ENCODE measurements around the gene MTIF3. TPM values are rescaled to one million over a fixed set of nuclear protein-coding genes. Genes with fewer than 3 reads are reported as not detected.

MTIF3 gene
- total RNA-seq, 1 donor from 2014 or later = 29.6 TPM

DNA sequence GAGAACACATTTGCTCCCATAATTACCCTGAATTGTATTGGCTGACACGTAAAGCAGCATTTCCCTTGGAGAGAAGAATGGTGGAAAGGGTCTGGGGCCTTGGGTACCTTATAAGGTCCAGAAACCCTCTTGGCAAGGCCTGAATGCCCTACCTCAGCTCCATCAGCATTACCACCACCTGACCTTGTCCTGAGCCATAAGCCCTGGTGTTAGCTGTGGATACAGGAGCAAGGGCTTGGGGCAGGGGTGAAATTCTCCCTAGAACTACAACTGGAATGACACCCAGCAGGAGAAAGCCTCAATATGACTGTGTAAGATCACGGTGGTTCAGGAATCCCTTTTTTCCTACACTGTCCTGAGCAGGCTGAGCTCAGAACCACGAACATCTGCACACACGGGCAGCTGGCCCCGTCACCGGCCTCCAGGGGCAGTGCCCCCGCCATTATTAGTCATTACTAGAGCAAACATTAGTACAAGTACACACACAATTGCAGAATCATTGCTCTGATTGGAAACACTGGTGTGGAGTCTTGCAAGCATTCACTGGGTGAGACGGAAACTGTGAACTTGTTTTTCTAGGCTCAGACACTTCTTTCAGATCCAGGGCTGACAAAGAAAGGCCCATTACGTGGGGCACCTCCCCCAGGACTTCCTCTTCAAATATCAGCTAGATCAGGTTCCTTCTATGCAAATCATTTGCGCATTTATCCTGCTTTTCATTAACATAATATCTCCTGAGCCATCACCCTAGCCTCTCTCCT is 26.8 kb upstream of the MTIF3 start:
- Histone ChIP-seq H4K20me1 (ENCODE audit: insufficient read depth, low read length) (no peaks in the 10 kb centered on the region), H3K9ac (ENCODE audit: low read length) (no peak overlapping the region), H2AFZ (ENCODE audit: low read depth, low read length) (no peak overlapping the region), H3K27ac (ENCODE audit: low read depth, low read length) (no peak overlapping the region), H3K9me3 (ENCODE audit: insufficient read depth, low read depth, low read length) (peaks cover 4% of the 10 kb centered on the region), H3K79me2 (ENCODE audit: insufficient read depth, low read length) (no peaks in the 10 kb centered on the region), H3K4me2 (ENCODE audit: low read length) (no peak overlapping the region), H3K4me3 (ENCODE audit: insufficient read depth, low read depth, low read length) (no peak overlapping the region), H3K4me1 (ENCODE audit: insufficient read depth, low read length) (no peaks in the 10 kb centered on the region), H3K27me3 (ENCODE audit: insufficient read depth, low read length) (no peaks in the 10 kb centered on the region), H3K36me3 (ENCODE audit: insufficient read depth, low read length) (no peaks in the 10 kb centered on the region)
- no peak for DNase-seq (ENCODE audit: low read depth)
- Mint-ChIP-seq H3K27ac (ENCODE audit: unreplicated experiment) (no peak overlapping the region), H3K9me3 (ENCODE audit: unreplicated experiment) (no peaks in the 10 kb centered on the region), H3K4me3 (ENCODE audit: unreplicated experiment) (no peak overlapping the region), H3K36me3 (ENCODE audit: low read depth, unreplicated experiment) (no peaks in the 10 kb centered on the region), H3K4me1 (ENCODE audit: low read depth, unreplicated experiment) (peaks cover 8% of the 10 kb centered on the region), H3K27me3 (ENCODE audit: low read depth, unreplicated experiment) (peaks cover 13% of the 10 kb centered on the region)
- no peak for FAIRE-seq
- TF ChIP-seq, protein P1, sequence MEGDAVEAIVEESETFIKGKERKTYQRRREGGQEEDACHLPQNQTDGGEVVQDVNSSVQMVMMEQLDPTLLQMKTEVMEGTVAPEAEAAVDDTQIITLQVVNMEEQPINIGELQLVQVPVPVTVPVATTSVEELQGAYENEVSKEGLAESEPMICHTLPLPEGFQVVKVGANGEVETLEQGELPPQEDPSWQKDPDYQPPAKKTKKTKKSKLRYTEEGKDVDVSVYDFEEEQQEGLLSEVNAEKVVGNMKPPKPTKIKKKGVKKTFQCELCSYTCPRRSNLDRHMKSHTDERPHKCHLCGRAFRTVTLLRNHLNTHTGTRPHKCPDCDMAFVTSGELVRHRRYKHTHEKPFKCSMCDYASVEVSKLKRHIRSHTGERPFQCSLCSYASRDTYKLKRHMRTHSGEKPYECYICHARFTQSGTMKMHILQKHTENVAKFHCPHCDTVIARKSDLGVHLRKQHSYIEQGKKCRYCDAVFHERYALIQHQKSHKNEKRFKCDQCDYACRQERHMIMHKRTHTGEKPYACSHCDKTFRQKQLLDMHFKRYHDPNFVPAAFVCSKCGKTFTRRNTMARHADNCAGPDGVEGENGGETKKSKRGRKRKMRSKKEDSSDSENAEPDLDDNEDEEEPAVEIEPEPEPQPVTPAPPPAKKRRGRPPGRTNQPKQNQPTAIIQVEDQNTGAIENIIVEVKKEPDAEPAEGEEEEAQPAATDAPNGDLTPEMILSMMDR (IDR thresholded peaks at IDR 0.05; ENCODE audit: insufficient read depth, low read depth, low read length) = no peak
- no peak for TF ChIP-seq EZH2 (IDR thresholded peaks at IDR 0.05; ENCODE audit: insufficient read depth, low read length)

DNA sequence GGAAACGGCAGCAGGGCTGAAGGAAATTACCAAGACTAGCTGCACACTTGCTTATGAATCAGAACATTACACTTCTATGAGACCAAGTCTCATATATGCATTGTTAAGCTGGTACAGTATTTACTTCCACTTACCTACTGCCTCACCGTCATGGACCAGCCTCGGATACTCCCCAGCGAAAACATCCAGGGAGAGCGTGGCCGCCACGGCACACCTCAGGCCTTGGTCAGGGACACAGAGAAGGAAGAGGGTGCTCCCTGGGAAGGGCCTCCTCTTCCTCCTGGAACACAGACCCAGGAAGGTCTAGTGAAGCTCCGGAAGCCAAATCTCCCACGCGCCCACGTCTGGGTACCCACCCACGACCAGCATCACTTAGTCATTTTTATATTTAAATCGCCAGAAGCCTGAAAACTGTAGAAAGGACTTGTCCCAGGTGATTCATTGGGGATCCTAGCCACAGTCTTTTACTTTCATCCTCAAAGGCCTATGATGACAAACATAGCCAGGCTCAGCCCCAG is 24.4 kb upstream of the MTIF3 start:
- Mint-ChIP-seq H3K27me3 (ENCODE audit: low read depth, unreplicated experiment) (peaks cover 9% of the 10 kb centered on the region), H3K9me3 (ENCODE audit: unreplicated experiment) (no peaks in the 10 kb centered on the region), H3K27ac (ENCODE audit: unreplicated experiment) (no peak overlapping the region), H3K4me1 (ENCODE audit: low read depth, unreplicated experiment) (peaks cover 8% of the 10 kb centered on the region), H3K4me3 (ENCODE audit: unreplicated experiment) (no peak overlapping the region), H3K36me3 (ENCODE audit: low read depth, unreplicated experiment) (no peaks in the 10 kb centered on the region)
- DNase-seq (ENCODE audit: low read depth) (no peak), FAIRE-seq (no peak)
- H3K9ac ChIP-seq (ENCODE audit: low read length) = no peak overlapping the region
- H2AFZ ChIP-seq (ENCODE audit: low read depth, low read length) = no peak overlapping the region
- no peaks in the 10 kb centered on the region for H3K9me3 ChIP-seq (ENCODE audit: insufficient read depth, low read depth, low read length)
- H3K4me3 ChIP-seq (ENCODE audit: insufficient read depth, low read depth, low read length) = no peak overlapping the region
- H3K36me3 ChIP-seq (ENCODE audit: insufficient read depth, low read length) = no peaks in the 10 kb centered on the region
- no peak overlapping the region for H3K4me2 ChIP-seq (ENCODE audit: low read length)
- no peak overlapping the region for H3K27ac ChIP-seq (ENCODE audit: low read depth, low read length)
- no peaks in the 10 kb centered on the region for H4K20me1 ChIP-seq (ENCODE audit: insufficient read depth, low read length)
- H3K79me2 ChIP-seq (ENCODE audit: insufficient read depth, low read length) = no peaks in the 10 kb centered on the region
- no peaks in the 10 kb centered on the region for H3K4me1 ChIP-seq (ENCODE audit: insufficient read depth, low read length)
- H3K27me3 ChIP-seq (ENCODE audit: insufficient read depth, low read length) = no peaks in the 10 kb centered on the region
- TF ChIP-seq EZH2 (IDR thresholded peaks at IDR 0.05; ENCODE audit: insufficient read depth, low read length) = no peak
- TF ChIP-seq, protein P1 (IDR thresholded peaks at IDR 0.05; ENCODE audit: insufficient read depth, low read depth, low read length) = no peak

DNA sequence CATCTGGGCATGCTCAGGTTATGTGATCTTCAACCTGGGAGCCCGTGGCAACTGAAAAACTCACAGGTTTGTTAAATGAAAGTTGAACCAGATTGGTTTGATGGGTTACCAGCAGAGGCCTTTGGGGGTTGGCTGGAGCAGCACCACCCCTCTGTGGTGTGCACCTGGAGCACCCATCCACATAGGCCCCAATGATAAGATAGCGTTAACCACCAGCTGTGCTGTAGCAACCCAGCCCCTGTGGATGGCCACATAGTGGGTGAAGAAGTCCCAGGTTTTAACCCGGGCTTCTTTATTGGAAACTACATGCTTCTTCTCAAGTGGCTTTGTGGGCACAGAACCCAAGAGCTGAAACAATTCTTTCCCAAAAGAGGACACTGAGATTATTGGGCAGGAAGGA is 22.6 kb upstream of the MTIF3 start:
- TF ChIP-seq EZH2 (IDR thresholded peaks at IDR 0.05; ENCODE audit: insufficient read depth, low read length) = no peak
- TF ChIP-seq, protein P1 (IDR thresholded peaks at IDR 0.05; ENCODE audit: insufficient read depth, low read depth, low read length) = no peak
- no peak overlapping the region for H3K27ac Mint-ChIP-seq (ENCODE audit: unreplicated experiment)
- no peaks in the 10 kb centered on the region for H3K36me3 ChIP-seq (ENCODE audit: insufficient read depth, low read length)
- DNase-seq (ENCODE audit: low read depth) (no peak), FAIRE-seq (no peak)
- H3K4me1 Mint-ChIP-seq (ENCODE audit: low read depth, unreplicated experiment) = peaks cover 8% of the 10 kb centered on the region
- no peak overlapping the region for H3K9ac ChIP-seq (ENCODE audit: low read length)
- H3K9me3 Mint-ChIP-seq (ENCODE audit: unreplicated experiment) = no peaks in the 10 kb centered on the region
- no peaks in the 10 kb centered on the region for H3K36me3 Mint-ChIP-seq (ENCODE audit: low read depth, unreplicated experiment)
- H4K20me1 ChIP-seq (ENCODE audit: insufficient read depth, low read length) = no peaks in the 10 kb centered on the region
- H3K9me3 ChIP-seq (ENCODE audit: insufficient read depth, low read depth, low read length) = no peaks in the 10 kb centered on the region
- no peaks in the 10 kb centered on the region for H3K27me3 ChIP-seq (ENCODE audit: insufficient read depth, low read length)
- H3K4me3 ChIP-seq (ENCODE audit: insufficient read depth, low read depth, low read length) = no peak overlapping the region
- no peaks in the 10 kb centered on the region for H3K4me1 ChIP-seq (ENCODE audit: insufficient read depth, low read length)
- no peak overlapping the region for H2AFZ ChIP-seq (ENCODE audit: low read depth, low read length)
- H3K27me3 Mint-ChIP-seq (ENCODE audit: low read depth, unreplicated experiment) = peaks cover 4% of the 10 kb centered on the region
- no peak overlapping the region for H3K4me3 Mint-ChIP-seq (ENCODE audit: unreplicated experiment)
- H3K79me2 ChIP-seq (ENCODE audit: insufficient read depth, low read length) = no peaks in the 10 kb centered on the region
- no peak overlapping the region for H3K27ac ChIP-seq (ENCODE audit: low read depth, low read length)
- no peak overlapping the region for H3K4me2 ChIP-seq (ENCODE audit: low read length)

All from astrocyte (in vitro differentiated cells and primary cell).